H1 (cell line): ENCODE data around the gene KRT84. TPM values are rescaled to one million over a fixed set of nuclear protein-coding genes. Genes with fewer than 3 reads are reported as not detected.

Source experiments
- CTCF ChIA-PET: fragments of 300-600 bp; sonication (Branson Sonifier 250); formaldehyde crosslinking; loops from one replicate; lab custom pipeline; 2021; ENCODE audit not compliant: partially characterized antibody; lab: Charles Lee
- POLR2A ChIA-PET: fragments of 300-600 bp; sonication (Branson Sonifier 250); formaldehyde crosslinking; loops from one replicate; lab custom pipeline; 2021; ENCODE audit warnings: inconsistent platforms; ENCODE audit not compliant: partially characterized antibody; lab: Charles Lee
- DNase-seq, 2 experiments: peaks; one replicate each; pipeline versions ENCODE4 v3.0.0 to v3.0.0-alpha.2; 2010 to 2022; ENCODE audit warnings: low spot score in 2 of 2, low read depth in 1 of 2, mixed read lengths in 1 of 2
- FAIRE-seq: peaks from 2 replicates; lab custom pipeline; 2011; peaks lifted over from hg19 to GRCh38; lab: Jason Lieb, UNC
- H2AFZ ChIP-seq: 2 replicates; pipeline ENCODE4 v1.8.1; 2012; ENCODE audit warnings: low read length, inconsistent platforms
- H2AK5ac ChIP-seq: 2 replicates; pipeline ENCODE4 v1.6.1; 2013; ENCODE audit warnings: low read depth, low read length
- H2BK120ac ChIP-seq: replicated peaks from 2 replicates; pipeline ENCODE3; 2013; ENCODE audit warnings: low read depth, low read length, inconsistent platforms
- H2BK12ac ChIP-seq: 2 replicates; pipeline ENCODE4 v1.6.1; 2013; ENCODE audit warnings: low read depth, low read length
- H2BK15ac ChIP-seq: 2 replicates; pipeline ENCODE4 v1.6.1; 2013; ENCODE audit warnings: low read length
- H2BK20ac ChIP-seq: 2 replicates; pipeline ENCODE4 v1.6.1; 2013; ENCODE audit warnings: low read length
- H2BK5ac ChIP-seq: 2 replicates; pipeline ENCODE4 v1.6.1; 2013; ENCODE audit warnings: low read depth, low read length
- H3K14ac ChIP-seq: 2 replicates; pipeline ENCODE4 v1.6.1; 2013; ENCODE audit warnings: inconsistent platforms; ENCODE audit not compliant: insufficient read length
- H3K18ac ChIP-seq: 2 replicates; pipeline ENCODE4 v1.6.1; 2013; ENCODE audit warnings: low read length; ENCODE audit errors: extremely low read depth
- H3K23ac ChIP-seq: 2 replicates; pipeline ENCODE4 v1.6.1; 2013; ENCODE audit warnings: inconsistent platforms; ENCODE audit not compliant: insufficient read length
- H3K23me2 ChIP-seq: 2 replicates; pipeline ENCODE4 v1.6.1; 2013; ENCODE audit warnings: low read depth, low read length
- H3K27ac ChIP-seq: 2 replicates; pipeline ENCODE4 v1.6.1; 2011; ENCODE audit warnings: low read depth, low read length, inconsistent platforms
- H3K27me3 ChIP-seq, 4 experiments: replicated peaks in 1 of 4; 1 replicate in 1 of 4; 2 replicates in 3 of 4; pipeline versions ENCODE4 v1.6.1 to v1.8.1; 2011 to 2013; ENCODE audit warnings: low read length in 3 of 4, mild to moderate bottlenecking in 3 of 4, inconsistent platforms in 2 of 4, mixed read lengths in 2 of 4, moderate library complexity in 1 of 4; ENCODE audit not compliant: control insufficient read depth in 3 of 4, insufficient read depth in 3 of 4; ENCODE audit errors: extremely low read depth in 1 of 4
- H3K36me3 ChIP-seq, 4 experiments: 2 replicates each; pipeline versions ENCODE4 v1.6.1 to v1.8.1; 2011 to 2013; ENCODE audit warnings: mild to moderate bottlenecking in 4 of 4, low read length in 3 of 4, moderate library complexity in 2 of 4, control low read depth in 1 of 4, inconsistent platforms in 1 of 4; ENCODE audit not compliant: insufficient read depth in 4 of 4, control insufficient read depth in 2 of 4
- H3K4ac ChIP-seq: replicated peaks from 2 replicates; pipeline ENCODE3; 2013; ENCODE audit warnings: low read length, low read depth, mixed read lengths, inconsistent platforms; ENCODE audit not compliant: insufficient read length
- H3K4me1 ChIP-seq, 4 experiments: replicated peaks in 1 of 4; 1 replicate in 1 of 4; 2 replicates in 3 of 4; pipeline versions ENCODE4 v1.6.1 to v1.8.1; 2011 to 2013; ENCODE audit warnings: low read length in 3 of 4, inconsistent platforms in 2 of 4, mixed read lengths in 1 of 4; ENCODE audit not compliant: insufficient read depth in 4 of 4, control insufficient read depth in 3 of 4
- H3K4me2 ChIP-seq, 2 experiments: 2 replicates each; pipeline versions ENCODE4 v1.6.1 to v1.8.1; 2011 to 2013; ENCODE audit warnings: low read depth in 2 of 2, low read length in 2 of 2, control low read depth in 1 of 2, inconsistent platforms in 1 of 2, mild to moderate bottlenecking in 1 of 2; ENCODE audit not compliant: insufficient read depth in 1 of 2
- H3K4me3 ChIP-seq, 4 experiments: fragments of 200-600, 300-600 bp in 1 of 4; sonication (generic), shearing (Covaris generic), sonication (Bioruptor Twin) in 1 of 4; 2 replicates each; pipeline versions ENCODE4 v1.5.1 to v1.8.1; 2011 to 2016; ENCODE audit warnings: low read length in 4 of 4, low read depth in 3 of 4, control low read depth in 2 of 4, inconsistent platforms in 2 of 4, mild to moderate bottlenecking in 2 of 4, mixed read lengths in 1 of 4, moderate library complexity in 1 of 4; ENCODE audit not compliant: insufficient read depth in 2 of 4; ENCODE audit errors: extremely low read depth in 1 of 4
- H3K56ac ChIP-seq: replicated peaks from 2 replicates; pipeline ENCODE3; 2013; ENCODE audit warnings: low read depth, mild to moderate bottlenecking, mixed read lengths, low read length, inconsistent platforms; ENCODE audit not compliant: insufficient read length
- H3K79me1 ChIP-seq: 2 replicates; pipeline ENCODE4 v1.6.1; 2013; ENCODE audit warnings: low read depth, low read length, control low read depth
- H3K79me2 ChIP-seq, 2 experiments: 2 replicates each; pipeline versions ENCODE4 v1.6.1 to v1.8.1; 2012 to 2013; ENCODE audit warnings: low read length in 2 of 2, mild to moderate bottlenecking in 2 of 2, inconsistent platforms in 1 of 2; ENCODE audit not compliant: insufficient read depth in 2 of 2, control insufficient read depth in 1 of 2
- H3K9ac ChIP-seq, 4 experiments: replicated peaks in 1 of 4; 1 replicate in 1 of 4; 2 replicates in 3 of 4; pipeline versions ENCODE4 v1.6.1 to v1.8.1; 2011 to 2013; ENCODE audit warnings: low read depth in 3 of 4, low read length in 3 of 4, control low read depth in 2 of 4, mild to moderate bottlenecking in 2 of 4, moderate library complexity in 2 of 4, inconsistent platforms in 1 of 4; ENCODE audit errors: extremely low read depth in 1 of 4
- H3K9me3 ChIP-seq, 2 experiments: 2 replicates each; pipeline versions ENCODE4 v1.6.1 to v1.8.1; 2012 to 2013; ENCODE audit warnings: mild to moderate bottlenecking in 2 of 2, moderate library complexity in 2 of 2, control low read depth in 1 of 2, inconsistent platforms in 1 of 2, low read depth in 1 of 2, low read length in 1 of 2, mixed read lengths in 1 of 2; ENCODE audit not compliant: insufficient read depth in 2 of 2
- H4K20me1 ChIP-seq, 2 experiments: replicated peaks in 1 of 2; 2 replicates each; pipeline versions ENCODE3 to v1.8.1; 2011 to 2013; ENCODE audit warnings: inconsistent platforms in 2 of 2, low read length in 2 of 2, mild to moderate bottlenecking in 1 of 2; ENCODE audit not compliant: insufficient read depth in 2 of 2, control insufficient read depth in 1 of 2
- H4K5ac ChIP-seq: 2 replicates; pipeline ENCODE4 v1.6.1; 2013; ENCODE audit warnings: low read length, low read depth, mixed read lengths, inconsistent platforms; ENCODE audit not compliant: insufficient read length
- H4K8ac ChIP-seq: 2 replicates; pipeline ENCODE4 v1.8.0; 2013; ENCODE audit warnings: mild to moderate bottlenecking, moderate library complexity, low read length, inconsistent platforms; ENCODE audit not compliant: insufficient read depth; ENCODE audit errors: extremely low read depth
- H4K91ac ChIP-seq: replicated peaks from 2 replicates; pipeline ENCODE3; 2013; ENCODE audit warnings: low read length, mixed read lengths, inconsistent platforms; ENCODE audit not compliant: insufficient read length
- MAFK ChIP-seq: IDR thresholded peaks from 2 replicates; pipeline ENCODE4 v1.6.1; 2012; ENCODE audit warnings: low read depth, mild to moderate bottlenecking, improper control_type of control experiment, low read length
- ZNF274 ChIP-seq: IDR thresholded peaks from 2 replicates; pipeline ENCODE4 v1.7.0; 2012; ENCODE audit warnings: low read length, borderline replicate concordance; ENCODE audit errors: extremely low read depth
- WGBS, 2 experiments: shearing (Covaris generic) in 1 of 2; methylation state at CpG; one replicate each; pipeline versions ENCODE4 v1.1.6 to v1.1.7; 2013 to 2015; ENCODE audit warnings: low lambda C conversion rate in 2 of 2, mixed read lengths in 2 of 2, inconsistent platforms in 1 of 2, low coverage in 1 of 2, missing lambda C conversion rate in 1 of 2; ENCODE audit not compliant: insufficient replicate concordance in 2 of 2, insufficient coverage in 1 of 2, insufficient read length in 1 of 2; ENCODE audit errors: extremely low coverage in 1 of 2, missing lambda C conversion rate in 1 of 2; 5-methylcytosine and 5-hydroxymethylcytosine counted together
- polyA plus RNA-seq, 7 experiments: library from polyadenylated mRNA; depleted of rRNA in 3 of 7; stranded (reverse) in 5 of 7; unstranded in 2 of 7; fragments of >200 nt in 5 of 7; fragments of 200-250 nt in 2 of 7; gene quantifications; 1 replicate in 5 of 7; 2 replicates in 1 of 7; 4 replicates in 1 of 7; pipeline versions ENCODE4 v1.2.1 to v1.2.3, GENCODE V29; 2011 to 2013; ENCODE audit warnings: missing spikeins in 2 of 7, mixed read lengths in 2 of 7
- total RNA-seq: library from RNA; stranded (reverse); fragmentation: NEBNext Ultra II Directional; extraction: Animal tissue kit (Norgen Biotek cat#: 25700); gene quantifications from 2 replicates; pipeline ENCODE4 v1.2.1, GENCODE V29; 2021

KRT84 gene
- total and polyA plus RNA-seq, 2 of the 8 experiments (the other 6 are each of a cell fraction or from before 2014, with no cell fraction given) = not detected

GRCh38 chr12:52334185-52334584 is 51.3 kb downstream of the KRT84 start:
- H2BK12ac ChIP-seq = no peak overlapping the region
- no peaks in the 10 kb centered on the region for H3K23me2 ChIP-seq
- H3K23ac ChIP-seq = no peak overlapping the region
- H2BK120ac ChIP-seq = no peak overlapping the region
- no peaks in the 10 kb centered on the region for H3K79me1 ChIP-seq
- no peaks in the 10 kb centered on the region for H3K9me3 ChIP-seq
- H3K14ac ChIP-seq = no peak overlapping the region
- no peak overlapping the region for H3K18ac ChIP-seq
- no peaks in the 10 kb centered on the region for H4K20me1 ChIP-seq
- H3K27me3 ChIP-seq = no peaks in the 10 kb centered on the region
- no peak overlapping the region for H3K4ac ChIP-seq
- no peak overlapping the region for H2AK5ac ChIP-seq
- H2AFZ ChIP-seq = no peak overlapping the region
- H4K8ac ChIP-seq = no peak overlapping the region
- H3K27ac ChIP-seq = no peak overlapping the region
- CTCF ChIA-PET = interaction anchor here (0.7 to 3.9 kb wide), 5 partner anchors 9 to 546 kb away, joined by 3 to 14 read pairs (median 4); partner anchors contain the start of gene KRT73
- WGBS, 2 experiments = 84% methylated on average over 3 of the region's 3 CpGs; no CpG with 5 or more reads in 1 of the 2 experiments
- H2BK15ac ChIP-seq = no peak overlapping the region
- H4K91ac ChIP-seq = no peak overlapping the region
- POLR2A ChIA-PET = no interaction called here
- H3K79me2 ChIP-seq = no peaks in the 10 kb centered on the region
- FAIRE-seq = no peak
- no peak overlapping the region for H3K4me2 ChIP-seq
- no peaks in the 10 kb centered on the region for H3K36me3 ChIP-seq
- DNase-seq = no peak
- peaks cover 0 to 3% (median 0%) of the 10 kb centered on the region in 4 experiments; a peak in 1 of 7 replicates for H3K4me1 ChIP-seq
- no peak overlapping the region for H2BK20ac ChIP-seq
- no peak overlapping the region for H2BK5ac ChIP-seq
- no peak overlapping the region for H3K56ac ChIP-seq
- TF ChIP-seq MAFK = peak; percentile 27; the same call in 1 of the 2 replicates
- TF ChIP-seq ZNF274 = no peak
- H3K9ac ChIP-seq = no peak overlapping the region
- no peak overlapping the region for H3K4me3 ChIP-seq
- no peak overlapping the region for H4K5ac ChIP-seq
